K562 (cell line): Measurements from ENCODE around the gene IL17RC. TPM values are rescaled to one million over a fixed set of nuclear protein-coding genes. Genes with fewer than 3 reads are reported as not detected.

Experiments used
- CHD2 ChIP-seq: IDR thresholded peaks from 2 replicates; pipeline ENCODE4 v1.6.1; 2011; ENCODE audit warnings: low read depth, low read length
- ELF4 ChIP-seq: fragments of 450-650 bp; formaldehyde crosslinking; IDR thresholded peaks from 2 replicates; pipeline ENCODE4 v1.4.0; 2022; ENCODE audit warnings: missing genetic modification characterization
- MCM3 ChIP-seq: fragments of 450-650 bp; IDR thresholded peaks from 2 replicates; pipeline ENCODE4 v1.6.1; 2016
- NRF1 ChIP-seq, 2 experiments: fragments of 450-650 bp; IDR thresholded peaks in 1 of 2; conservative IDR thresholded peaks in 1 of 2; 2 replicates each; pipeline ENCODE4 v1.6.1; 2014; ENCODE audit warnings: mild to moderate bottlenecking in 2 of 2
- POU5F1 ChIP-seq: fragments of 150-350 bp; IDR thresholded peaks from 2 replicates; pipeline ENCODE4 v1.6.1; 2014; ENCODE audit warnings: borderline replicate concordance, low read length, low read depth, mild to moderate bottlenecking; ENCODE audit not compliant: partially characterized antibody
- RBFOX2 ChIP-seq: fragments of 200-400 bp; formaldehyde crosslinking; IDR thresholded peaks from 2 replicates; pipeline ENCODE4 v1.6.1; 2017; ENCODE audit warnings: low read depth, mild to moderate bottlenecking, low read length, moderate library complexity
- RBM14 ChIP-seq: fragments of 200-400 bp; formaldehyde crosslinking; IDR thresholded peaks from 2 replicates; pipeline ENCODE4 v1.6.1; 2018; ENCODE audit warnings: low read depth, mild to moderate bottlenecking, low read length, moderate library complexity, borderline replicate concordance; ENCODE audit not compliant: insufficient read depth
- SREBF2 ChIP-seq: sonication (generic); formaldehyde crosslinking; IDR thresholded peaks from 2 replicates; pipeline ENCODE4 v1.4.0; 2020; ENCODE audit warnings: mild to moderate bottlenecking, missing genetic modification reagents
- THAP12 ChIP-seq: fragments of 250-450 bp; sonication (Bioruptor Pico); IDR thresholded peaks from 2 replicates; pipeline ENCODE4 v1.9.0; 2021; ENCODE audit warnings: mild to moderate bottlenecking, inconsistent platforms
- ZBTB11 ChIP-seq, 3 experiments: fragments of 200-800 bp in 1 of 3; fragments of 250-450 bp in 1 of 3; fragments of 450-650 bp in 1 of 3; sonication (Bioruptor Pico) in 1 of 3; sonication (Bioruptor generic) in 1 of 3; formaldehyde crosslinking in 1 of 3; IDR thresholded peaks; 2 replicates each; pipeline versions ENCODE4 v1.6.1 to v1.8.0; 2016 to 2022; ENCODE audit warnings: mild to moderate bottlenecking in 2 of 3, missing genetic modification characterization in 2 of 3, missing compliant biosample characterization in 1 of 3, moderate library complexity in 1 of 3
- ZBTB7A ChIP-seq: IDR thresholded peaks from 2 replicates; pipeline ENCODE4 v1.6.1; 2011; ENCODE audit warnings: low read depth, mild to moderate bottlenecking, low read length, moderate library complexity, borderline replicate concordance; ENCODE audit not compliant: control insufficient read depth
- ZNF41 ChIP-seq: fragments of 250-450 bp; sonication (Bioruptor Pico); conservative IDR thresholded peaks from 2 replicates; pipeline ENCODE4 v1.4.0; 2020; ENCODE audit warnings: mild to moderate bottlenecking
- ZNF449 ChIP-seq: fragments of 250-450 bp; sonication (Bioruptor Pico); IDR thresholded peaks from 2 replicates; pipeline ENCODE4 v1.8.0; 2022; ENCODE audit warnings: moderate library complexity, mild to moderate bottlenecking, inconsistent platforms
- ZNF639 ChIP-seq, 2 experiments: fragments of 200-800 bp in 1 of 2; sonication (Bioruptor generic) in 1 of 2; sonication (generic) in 1 of 2; formaldehyde crosslinking in 1 of 2; IDR thresholded peaks in 1 of 2; conservative IDR thresholded peaks in 1 of 2; 2 replicates each; pipeline versions ENCODE4 v1.5.0 to v1.6.1; 2016 to 2020; ENCODE audit warnings: missing compliant biosample characterization in 1 of 2, missing genetic modification characterization in 1 of 2, missing genetic modification reagents in 1 of 2
- ZZZ3 ChIP-seq: fragments of 450-650 bp; IDR thresholded peaks from 2 replicates; pipeline ENCODE4 v1.6.1; 2016; ENCODE audit warnings: antibody characterized with exemption, mild to moderate bottlenecking, moderate library complexity
- polyA plus RNA-seq, 8 experiments: library from polyadenylated mRNA; depleted of rRNA in 4 of 8; stranded (reverse) in 5 of 8; unstranded in 3 of 8; fragments of >200 nt; fragmentation: Nextera tagmentation in 2 of 8; fragmentation: Illumina TruSeq in 1 of 8; extraction: Ambion mirVana in 2 of 8; extraction: Trizol in 1 of 8; gene quantifications; 2 replicates each; pipeline versions ENCODE4 v1.2.1 to v1.2.3, GENCODE V29; 2011 to 2014; ENCODE audit warnings: inconsistent platforms in 1 of 8, missing spikeins in 1 of 8
- total RNA-seq, 7 experiments: library from RNA; depleted of rRNA in 6 of 7; stranded (reverse); fragments of >200 nt in 6 of 7; fragmentation: Illumina TruSeq in 2 of 7; extraction: Trizol in 2 of 7; gene quantifications; 2 replicates each; pipeline versions ENCODE4 v1.2.1 to v1.2.3, GENCODE V29; 2011 to 2021; ENCODE audit warnings: low replicate concordance in 1 of 7

IL17RC gene
- total and polyA plus RNA-seq, 9 of the 15 experiments (the other 6 are each of a cell fraction or from before 2014, with no cell fraction given), result 0.15 to 11.4 (median 7.1) TPM; not detected in 1

GRCh38 chr3:9916734-9917680 is at the start of gene IL17RC (continued):
- TF ChIP-seq ZNF41 (no peak), RBFOX2 (peak; percentile 68), THAP12 (CRISPR knock-in tag) (no peak), POU5F1 (no peak), ELF4 (no peak), NRF1 (conservative IDR thresholded peaks at IDR 0.05 in 1 of 2, IDR thresholded peaks at IDR 0.05 in 1 of 2) (peak; percentile 25 to 55; a peak in 2 of 4 replicates), ZZZ3 (no peak), MCM3 (no peak), ZNF449 (no peak), CHD2 (no peak), ZBTB11 (CRISPR knock-in tag; IDR thresholded peaks at IDR 0.05) (peak in 1 of 3 experiments; percentile 38; a peak in 1 of 6 replicates), RBM14 (no peak), ZBTB7A (peak; percentile 58; the same call in 1 of the 2 replicates), SREBF2 (CRISPR knock-in tag) (no peak), ZNF639 (CRISPR knock-in tag; conservative IDR thresholded peaks at IDR 0.05 in 1 of 2, IDR thresholded peaks at IDR 0.05 in 1 of 2) (no peak)
